GM19324 (cell line): ENCODE results near the gene RUNX1.

Source experiments
- ATAC-seq: cut with Tn5 transposase; IDR thresholded peaks from one replicate; pipeline ENCODE4 v1.9.1; 2021; ENCODE audit warnings: mild to moderate bottlenecking, moderate library complexity; ENCODE audit not compliant: unreplicated experiment, low FRiP score

RUNX1 gene

GRCh38 chr21:35063428-35064172, 14.5 kb upstream of the RUNX1 start:
- ATAC-seq: no peak

GRCh38 chr21:35062016-35062415, 12.9 kb upstream of the RUNX1 start:
- ATAC-seq: no peak

- ATAC-seq: no peak
Measured at GRCh38 chr21:35059742-35060141, 10.6 kb upstream of the RUNX1 start.

- no peak for ATAC-seq
Measured at GRCh38 chr21:35058058-35058457, 9.0 kb upstream of the RUNX1 start.

- no peak for ATAC-seq
Measured at GRCh38 chr21:35057428-35057827, 8.3 kb upstream of the RUNX1 start.

- ATAC-seq: no peak
Measured at GRCh38 chr21:35053356-35054096, 4.4 kb upstream of the RUNX1 start.

- ATAC-seq: no peak
Measured at GRCh38 chr21:35052801-35053200, 3.7 kb upstream of the RUNX1 start.

- peak; percentile 35 for ATAC-seq
Measured at GRCh38 chr21:35051287-35051818, 2.3 kb upstream of the RUNX1 start.

GRCh38 chr21:35050348-35051286, 1.5 kb upstream of the RUNX1 start:
- no peak for ATAC-seq

GRCh38 chr21:35048183-35048601, 910 bp downstream of the RUNX1 start:
- no peak for ATAC-seq

- no peak for ATAC-seq
Measured at GRCh38 chr21:35046880-35047229, 2.2 kb downstream of the RUNX1 start.

GRCh38 chr21:35046263-35046624, 2.9 kb downstream of the RUNX1 start:
- ATAC-seq: no peak

- ATAC-seq: no peak
Measured at GRCh38 chr21:35045542-35046262, 3.4 kb downstream of the RUNX1 start.

- no peak for ATAC-seq
Measured at GRCh38 chr21:35044770-35045541, 4.1 kb downstream of the RUNX1 start.

GRCh38 chr21:35044128-35044527, 5.0 kb downstream of the RUNX1 start:
- ATAC-seq: no peak

GRCh38 chr21:35043549-35043948, 5.6 kb downstream of the RUNX1 start:
- ATAC-seq: no peak

GRCh38 chr21:35042836-35043235, 6.3 kb downstream of the RUNX1 start:
- ATAC-seq: no peak

GRCh38 chr21:35041881-35042280, 7.2 kb downstream of the RUNX1 start:
- no peak for ATAC-seq

GRCh38 chr21:35041122-35041521, 8.0 kb downstream of the RUNX1 start:
- ATAC-seq: no peak
